SK-N-MC (cell line): ENCODE measurements around the gene C19orf73.

Experiments
- DNase-seq: peaks from one replicate; pipeline ENCODE4 v3.0.0-alpha.2; 2011; ENCODE audit warnings: low read depth, low spot score
- H3K27ac ChIP-seq: fragments of 200-600 bp; sonication (generic); 2 replicates; pipeline ENCODE4 v1.5.1; 2016; ENCODE audit warnings: mixed run types
- H3K36me3 ChIP-seq: fragments of 200-600 bp; sonication (generic); 2 replicates; pipeline ENCODE4 v1.6.1; 2017; ENCODE audit warnings: antibody characterized with exemption, low read length, mixed read lengths; ENCODE audit not compliant: insufficient read depth
- H3K4me3 ChIP-seq: fragments of 200-600 bp; sonication (generic); 2 replicates; pipeline ENCODE4 v1.5.1; 2016
- H3K9ac ChIP-seq: fragments of 200-600 bp; sonication (generic); 2 replicates; pipeline ENCODE4 v1.8.0; 2017; ENCODE audit warnings: mixed run types, mixed read lengths; ENCODE audit not compliant: insufficient read length
- H3K9me3 ChIP-seq: fragments of 200-600 bp; sonication (generic); 2 replicates; pipeline ENCODE4 v1.6.1; 2017; ENCODE audit warnings: low read depth, mild to moderate bottlenecking, antibody characterized with exemption, low read length, moderate library complexity, mixed read lengths
- EZH2 ChIP-seq: fragments of 200-600 bp; sonication (generic); IDR thresholded peaks from one replicate; pipeline ENCODE4 v1.6.1; 2017; ENCODE audit warnings: antibody characterized with exemption
- FOXP2 ChIP-seq: optimal IDR thresholded peaks from 2 replicates; pipeline ENCODE3; 2011; ENCODE audit warnings: mild to moderate bottlenecking, moderate library complexity; ENCODE audit not compliant: insufficient read depth; ENCODE audit errors: extremely low read length, control extremely low read depth
- POLR2AphosphoS5 ChIP-seq: IDR thresholded peaks from 2 replicates; pipeline ENCODE4 v1.6.1; 2012; ENCODE audit warnings: mild to moderate bottlenecking, low read depth, low read length, borderline replicate concordance

C19orf73 gene

GRCh38 chr19:49110567-49110966, 8.4 kb downstream of the C19orf73 start:
- Histone ChIP-seq H3K36me3 (peaks cover 45% of the 10 kb centered on the region), H3K4me3 (no peak overlapping the region), H3K27ac (peak overlapping the region; percentile 87), H3K9me3 (no peaks in the 10 kb centered on the region), H3K9ac (no peak overlapping the region)
- TF ChIP-seq POLR2AphosphoS5 (no peak), EZH2 (no peak), FOXP2 (no peak)
- no peak for DNase-seq

DNA sequence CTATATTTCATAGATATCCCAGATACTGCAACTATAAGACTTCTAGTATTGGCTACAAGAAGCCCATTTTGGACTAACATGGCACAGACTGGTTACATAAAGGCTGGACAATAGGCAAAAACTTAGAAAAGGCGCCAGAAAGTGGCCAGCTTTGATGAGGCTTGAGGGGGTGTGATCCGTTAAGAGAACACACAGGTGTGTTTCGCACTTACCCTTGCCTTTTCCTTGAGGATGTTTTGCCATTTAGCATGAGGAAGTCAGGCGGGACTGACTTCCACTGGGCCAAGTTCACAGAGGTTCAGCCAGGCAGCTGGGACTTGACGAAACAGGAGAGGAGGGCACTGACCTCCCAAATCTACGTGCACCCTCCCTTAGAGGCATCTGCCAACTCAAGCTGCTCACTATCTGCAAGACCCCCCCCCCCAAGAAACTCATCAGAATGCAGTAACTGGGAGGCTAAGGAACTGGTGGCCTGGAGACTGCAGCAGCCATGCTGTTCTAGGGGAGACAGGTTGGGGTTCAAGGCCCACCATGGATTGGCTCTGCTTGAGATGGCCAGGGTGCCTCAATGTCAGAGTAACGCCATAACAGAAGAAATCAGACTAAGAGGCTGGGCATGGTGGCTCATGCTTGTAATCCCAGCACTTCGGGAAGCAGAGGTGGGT, 9.2 kb downstream of the C19orf73 start:
- no peak for DNase-seq
- Histone ChIP-seq H3K36me3 (peaks cover 54% of the 10 kb centered on the region), H3K27ac (peak overlapping the region; percentile 90), H3K9me3 (no peaks in the 10 kb centered on the region), H3K4me3 (no peak overlapping the region), H3K9ac (no peak overlapping the region)
- TF ChIP-seq POLR2AphosphoS5 (no peak; the same call in 1 of the 2 replicates), FOXP2 (no peak), EZH2 (no peak)

DNA sequence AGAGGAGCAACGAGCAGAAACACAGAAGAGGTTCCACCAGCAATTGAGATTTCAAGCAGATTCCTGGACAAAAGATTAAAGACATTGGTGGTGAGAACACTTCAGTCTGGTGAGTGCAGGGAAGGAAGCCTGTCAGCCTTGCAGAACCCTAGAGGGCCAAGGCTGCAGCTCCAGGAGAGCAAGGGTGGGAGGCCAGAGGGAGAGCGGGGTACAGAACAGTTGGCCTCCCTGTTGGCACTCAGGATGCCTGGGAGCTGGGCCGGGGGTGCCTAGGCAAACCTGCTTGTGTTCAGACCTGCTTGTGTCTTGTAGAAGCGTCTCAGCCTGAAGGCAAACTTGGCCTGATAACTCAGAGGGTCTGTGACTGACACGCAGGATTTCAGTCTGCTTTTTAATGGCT, 9.9 kb downstream of the C19orf73 start:
- H3K27ac ChIP-seq: peak overlapping the region; percentile 90
- DNase-seq: no peak
- H3K9me3 ChIP-seq: no peaks in the 10 kb centered on the region
- TF ChIP-seq FOXP2 (no peak), EZH2 (no peak), POLR2AphosphoS5 (no peak)
- no peak overlapping the region for H3K4me3 ChIP-seq
- peaks cover 60% of the 10 kb centered on the region for H3K36me3 ChIP-seq
- no peak overlapping the region for H3K9ac ChIP-seq

DNA sequence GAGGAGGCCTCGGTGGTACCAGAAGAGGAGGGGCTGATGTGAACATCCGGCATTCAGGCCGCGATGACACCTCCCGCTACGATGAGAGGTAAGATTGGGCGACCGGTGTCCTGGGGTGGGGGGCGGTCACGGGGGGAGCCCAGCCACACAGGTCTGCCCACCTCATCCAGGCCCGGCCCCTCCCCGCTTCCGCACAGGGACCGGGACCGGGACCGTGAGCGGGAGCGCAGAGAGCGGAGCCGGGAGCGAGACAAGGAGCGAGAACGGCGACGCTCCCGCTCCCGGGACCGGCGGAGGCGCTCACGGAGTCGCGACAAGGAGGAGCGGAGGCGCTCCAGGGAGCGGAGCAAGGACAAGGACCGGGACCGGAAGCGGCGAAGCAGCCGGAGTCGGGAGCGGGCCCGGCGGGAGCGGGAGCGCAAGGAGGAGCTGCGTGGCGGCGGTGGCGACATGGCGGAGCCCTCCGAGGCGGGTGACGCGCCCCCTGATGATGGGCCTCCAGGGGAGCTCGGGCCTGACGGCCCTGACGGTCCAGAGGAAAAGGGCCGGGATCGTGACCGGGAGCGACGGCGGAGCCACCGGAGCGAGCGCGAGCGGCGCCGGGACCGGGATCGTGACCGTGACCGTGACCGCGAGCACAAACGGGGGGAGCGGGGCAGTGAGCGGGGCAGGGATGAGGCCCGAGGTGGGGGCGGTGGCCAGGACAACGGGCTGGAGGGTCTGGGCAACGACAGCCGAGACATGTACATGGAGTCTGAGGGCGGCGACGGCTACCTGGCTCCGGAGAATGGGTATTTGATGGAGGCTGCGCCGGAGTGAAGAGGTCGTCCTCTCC, 11.1 kb downstream of the C19orf73 start:
- no peak for DNase-seq
- no peaks in the 10 kb centered on the region for H3K9me3 ChIP-seq
- H3K9ac ChIP-seq: no peak overlapping the region
- no peak for TF ChIP-seq POLR2AphosphoS5
- no peak for TF ChIP-seq EZH2
- TF ChIP-seq FOXP2: no peak
- H3K27ac ChIP-seq: peak overlapping the region; percentile 90
- peaks cover 73% of the 10 kb centered on the region for H3K36me3 ChIP-seq
- no peak overlapping the region for H3K4me3 ChIP-seq

DNA sequence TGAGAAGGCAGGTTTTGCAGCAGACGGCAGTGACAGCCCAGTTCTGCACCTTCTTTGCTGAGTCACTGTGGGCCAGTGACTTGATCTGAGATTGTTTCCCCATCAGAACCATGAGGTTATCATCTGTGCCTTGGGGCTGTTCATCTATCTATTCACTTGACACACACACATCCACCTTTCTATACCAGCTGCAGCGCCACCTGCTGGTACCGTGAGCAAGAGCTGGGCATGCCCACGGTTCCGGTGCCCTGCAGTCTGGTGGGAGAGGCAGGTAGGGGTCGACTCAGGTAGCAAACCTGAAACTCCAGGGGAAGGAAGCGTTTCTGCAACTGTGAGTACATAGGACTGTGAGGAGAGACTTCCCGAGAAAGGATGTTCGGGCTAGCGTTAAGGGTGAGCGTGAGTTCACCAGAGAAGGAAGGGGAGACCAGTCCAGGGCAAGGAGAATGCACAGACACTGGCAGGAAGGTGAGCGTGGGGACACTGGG, 12.3 kb downstream of the C19orf73 start:
- TF ChIP-seq POLR2AphosphoS5 (no peak), EZH2 (no peak), FOXP2 (no peak)
- no peak for DNase-seq
- Histone ChIP-seq H3K9ac (no peak overlapping the region), H3K36me3 (peaks cover 81% of the 10 kb centered on the region), H3K9me3 (no peaks in the 10 kb centered on the region), H3K4me3 (no peak overlapping the region), H3K27ac (peak overlapping the region; percentile 51)

DNA sequence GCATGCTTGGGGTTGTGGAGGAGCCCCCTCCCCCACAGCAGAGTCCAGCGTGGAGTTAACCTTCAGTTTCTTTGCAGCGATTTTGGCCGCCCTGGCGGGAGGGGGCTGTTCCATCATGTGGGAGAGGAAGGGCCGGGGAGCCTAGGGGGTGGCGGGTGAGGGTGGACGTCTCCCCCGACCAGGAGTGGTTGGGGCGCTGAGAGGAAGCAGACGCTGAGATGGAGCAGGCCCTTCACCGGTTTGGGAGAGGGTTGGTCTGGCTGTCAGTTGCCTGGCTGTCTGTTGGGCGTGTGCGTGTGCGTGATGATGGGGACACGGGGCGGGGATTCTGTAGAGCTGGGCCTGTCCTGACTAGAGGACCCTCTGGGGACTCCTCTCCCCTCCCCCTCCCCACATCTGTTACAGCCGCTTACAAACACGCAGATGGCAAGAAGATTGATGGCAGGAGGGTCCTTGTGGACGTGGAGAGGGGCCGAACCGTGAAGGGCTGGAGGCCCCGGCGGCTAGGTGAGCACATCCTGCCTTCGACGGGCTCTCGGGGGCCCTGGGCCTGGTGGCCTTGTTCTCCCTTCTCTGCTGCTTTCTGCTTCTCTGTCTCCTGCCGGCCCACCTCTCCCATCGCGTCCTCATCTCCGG, 14.6 kb downstream of the C19orf73 start:
- no peak for DNase-seq
- Histone ChIP-seq H3K9me3 (no peaks in the 10 kb centered on the region), H3K4me3 (no peak overlapping the region), H3K36me3 (peaks cover 96% of the 10 kb centered on the region), H3K9ac (peak overlapping the region; percentile 20), H3K27ac (peak overlapping the region; percentile 65)
- TF ChIP-seq FOXP2: no peak
- TF ChIP-seq POLR2AphosphoS5: no peak
- no peak for TF ChIP-seq EZH2

- Histone ChIP-seq H3K9ac (peak overlapping the region; percentile 33), H3K27ac (peak overlapping the region; percentile 65), H3K36me3 (peaks cover 96% of the 10 kb centered on the region)
Observed at GRCh38 chr19:49103331-49104085, 15.4 kb downstream of the C19orf73 start.

More at GRCh38 chr19:49103331-49104085, 15.4 kb downstream of the C19orf73 start:
- H3K4me3 ChIP-seq: 0 out of 2 replicates have a peak overlapping the region, but pooled peaks have one; percentile 25
- no peak for DNase-seq
- TF ChIP-seq FOXP2 (no peak), EZH2 (no peak), POLR2AphosphoS5 (no peak; the same call in 1 of the 2 replicates)
- H3K9me3 ChIP-seq: no peaks in the 10 kb centered on the region
